ENCODE measurements around the gene PAX5.

The PAX5 gene

DNA sequence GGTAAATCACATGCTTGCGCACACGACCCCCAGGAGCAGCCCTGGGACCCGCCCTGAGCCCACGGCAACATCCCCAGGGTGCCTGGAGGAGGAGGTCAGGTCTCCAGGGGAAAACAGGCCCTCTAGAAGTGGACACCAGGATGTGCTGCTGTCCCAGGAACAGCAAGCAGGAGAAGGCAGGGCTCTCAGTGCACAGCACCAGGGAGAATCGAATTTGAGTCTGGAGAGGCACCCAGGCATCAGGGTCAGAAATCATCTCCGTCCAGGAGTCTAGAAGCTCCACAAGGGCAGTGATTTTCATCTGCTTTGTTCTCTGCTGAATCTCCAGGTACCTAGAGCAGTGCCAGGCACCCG lies 93.6 kb downstream of the PAX5 start:
- peaks cover 90% of the 10 kb centered on the region for H3K79me2 ChIP-seq (ENCODE audit: control insufficient read depth, low read length)
- H4K20me1 ChIP-seq (ENCODE audit: control insufficient read depth, insufficient read depth, low read depth, low read length) = peaks cover 21% of the 10 kb centered on the region; the same call in 1 of the 2 replicates
- H3K4me1 ChIP-seq (ENCODE audit: control insufficient read depth, low read length) = peaks cover 35% of the 10 kb centered on the region
- H3K9me2 ChIP-seq (replicated peaks; ENCODE audit: control insufficient read depth, low read length) = no peaks in the 10 kb centered on the region
- H3K27ac ChIP-seq (ENCODE audit: low read depth, low read length) = no peak overlapping the region
- no peak overlapping the region for H3K4me3 ChIP-seq (ENCODE audit: low read length)
- no peaks in the 10 kb centered on the region for H3K9me3 ChIP-seq (ENCODE audit: control insufficient read depth, insufficient read depth, low read length)
- H3F3A ChIP-seq (ENCODE audit: control insufficient read depth, insufficient read depth) = 0 out of 2 replicates have a peak, but pooled peaks cover 4% of the 10 kb centered on the region
- no peak overlapping the region for H3K4me2 ChIP-seq (ENCODE audit: low read length)
- TF ChIP-seq, protein P1, sequence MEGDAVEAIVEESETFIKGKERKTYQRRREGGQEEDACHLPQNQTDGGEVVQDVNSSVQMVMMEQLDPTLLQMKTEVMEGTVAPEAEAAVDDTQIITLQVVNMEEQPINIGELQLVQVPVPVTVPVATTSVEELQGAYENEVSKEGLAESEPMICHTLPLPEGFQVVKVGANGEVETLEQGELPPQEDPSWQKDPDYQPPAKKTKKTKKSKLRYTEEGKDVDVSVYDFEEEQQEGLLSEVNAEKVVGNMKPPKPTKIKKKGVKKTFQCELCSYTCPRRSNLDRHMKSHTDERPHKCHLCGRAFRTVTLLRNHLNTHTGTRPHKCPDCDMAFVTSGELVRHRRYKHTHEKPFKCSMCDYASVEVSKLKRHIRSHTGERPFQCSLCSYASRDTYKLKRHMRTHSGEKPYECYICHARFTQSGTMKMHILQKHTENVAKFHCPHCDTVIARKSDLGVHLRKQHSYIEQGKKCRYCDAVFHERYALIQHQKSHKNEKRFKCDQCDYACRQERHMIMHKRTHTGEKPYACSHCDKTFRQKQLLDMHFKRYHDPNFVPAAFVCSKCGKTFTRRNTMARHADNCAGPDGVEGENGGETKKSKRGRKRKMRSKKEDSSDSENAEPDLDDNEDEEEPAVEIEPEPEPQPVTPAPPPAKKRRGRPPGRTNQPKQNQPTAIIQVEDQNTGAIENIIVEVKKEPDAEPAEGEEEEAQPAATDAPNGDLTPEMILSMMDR (IDR thresholded peaks at IDR 0.05; ENCODE audit: low read depth, low read length, poor library complexity, severe bottlenecking) = no peak
- TF ChIP-seq EZH2phosphoT487 (IDR thresholded peaks at IDR 0.05; ENCODE audit: borderline replicate concordance, low read length) = no peak
- no peaks in the 10 kb centered on the region for H3K27me3 ChIP-seq (ENCODE audit: control insufficient read depth, low read length)
- H3K36me3 ChIP-seq (ENCODE audit: control insufficient read depth, low read length) = peaks cover 98% of the 10 kb centered on the region

GRCh38 chr9:36939655-36940499 lies 94.2 kb downstream of the PAX5 start:
- peaks cover 99% of the 10 kb centered on the region for H3K36me3 ChIP-seq (ENCODE audit: control insufficient read depth, low read length)

GRCh38 chr9:36939214-36939613 lies 94.9 kb downstream of the PAX5 start:
- peaks cover 35% of the 10 kb centered on the region for H3K4me1 ChIP-seq (ENCODE audit: control insufficient read depth, low read length)
- H3K27ac ChIP-seq (ENCODE audit: low read depth, low read length) = no peak overlapping the region
- TF ChIP-seq EZH2phosphoT487 (IDR thresholded peaks at IDR 0.05; ENCODE audit: borderline replicate concordance, low read length) = no peak
- TF ChIP-seq, protein P1 (IDR thresholded peaks at IDR 0.05; ENCODE audit: low read depth, low read length, poor library complexity, severe bottlenecking) = no peak
- no peaks in the 10 kb centered on the region for H3K27me3 ChIP-seq (ENCODE audit: control insufficient read depth, low read length)
- 0 out of 2 replicates have a peak, but pooled peaks cover 4% of the 10 kb centered on the region for H3F3A ChIP-seq (ENCODE audit: control insufficient read depth, insufficient read depth)
- no peak overlapping the region for H3K4me2 ChIP-seq (ENCODE audit: low read length)
- H3K36me3 ChIP-seq (ENCODE audit: control insufficient read depth, low read length) = peaks cover 99% of the 10 kb centered on the region
- H3K9me3 ChIP-seq (ENCODE audit: control insufficient read depth, insufficient read depth, low read length) = no peaks in the 10 kb centered on the region
- H4K20me1 ChIP-seq (ENCODE audit: control insufficient read depth, insufficient read depth, low read depth, low read length) = peaks cover 16% of the 10 kb centered on the region; the same call in 1 of the 2 replicates
- peaks cover 88% of the 10 kb centered on the region for H3K79me2 ChIP-seq (ENCODE audit: control insufficient read depth, low read length)
- H3K4me3 ChIP-seq (ENCODE audit: low read length) = no peak overlapping the region
- no peaks in the 10 kb centered on the region for H3K9me2 ChIP-seq (replicated peaks; ENCODE audit: control insufficient read depth, low read length)

More at GRCh38 chr9:36939655-36940499, 94.2 kb downstream of the PAX5 start:
- no peak overlapping the region for H3K4me3 ChIP-seq (ENCODE audit: low read length)
- H3K4me1 ChIP-seq (ENCODE audit: control insufficient read depth, low read length) = peaks cover 35% of the 10 kb centered on the region
- 0 out of 2 replicates have a peak, but pooled peaks cover 4% of the 10 kb centered on the region for H3F3A ChIP-seq (ENCODE audit: control insufficient read depth, insufficient read depth)
- TF ChIP-seq EZH2phosphoT487 (IDR thresholded peaks at IDR 0.05; ENCODE audit: borderline replicate concordance, low read length) = no peak
- TF ChIP-seq, protein P1 (IDR thresholded peaks at IDR 0.05; ENCODE audit: low read depth, low read length, poor library complexity, severe bottlenecking) = no peak
- peaks cover 88% of the 10 kb centered on the region for H3K79me2 ChIP-seq (ENCODE audit: control insufficient read depth, low read length)
- H3K27ac ChIP-seq (ENCODE audit: low read depth, low read length) = no peak overlapping the region
- H3K27me3 ChIP-seq (ENCODE audit: control insufficient read depth, low read length) = no peaks in the 10 kb centered on the region
- H3K9me3 ChIP-seq (ENCODE audit: control insufficient read depth, insufficient read depth, low read length) = no peaks in the 10 kb centered on the region
- H3K4me2 ChIP-seq (ENCODE audit: low read length) = no peak overlapping the region
- H4K20me1 ChIP-seq (ENCODE audit: control insufficient read depth, insufficient read depth, low read depth, low read length) = peaks cover 21% of the 10 kb centered on the region; the same call in 1 of the 2 replicates
- H3K9me2 ChIP-seq (replicated peaks; ENCODE audit: control insufficient read depth, low read length) = no peaks in the 10 kb centered on the region

All from DOHH2 (cell line).